Measurements from ENCODE around the gene MPIG6B.
A peak's percentile ranks its signal among the peaks of the same experiment; 100 is the strongest.

The MPIG6B gene

DNA sequence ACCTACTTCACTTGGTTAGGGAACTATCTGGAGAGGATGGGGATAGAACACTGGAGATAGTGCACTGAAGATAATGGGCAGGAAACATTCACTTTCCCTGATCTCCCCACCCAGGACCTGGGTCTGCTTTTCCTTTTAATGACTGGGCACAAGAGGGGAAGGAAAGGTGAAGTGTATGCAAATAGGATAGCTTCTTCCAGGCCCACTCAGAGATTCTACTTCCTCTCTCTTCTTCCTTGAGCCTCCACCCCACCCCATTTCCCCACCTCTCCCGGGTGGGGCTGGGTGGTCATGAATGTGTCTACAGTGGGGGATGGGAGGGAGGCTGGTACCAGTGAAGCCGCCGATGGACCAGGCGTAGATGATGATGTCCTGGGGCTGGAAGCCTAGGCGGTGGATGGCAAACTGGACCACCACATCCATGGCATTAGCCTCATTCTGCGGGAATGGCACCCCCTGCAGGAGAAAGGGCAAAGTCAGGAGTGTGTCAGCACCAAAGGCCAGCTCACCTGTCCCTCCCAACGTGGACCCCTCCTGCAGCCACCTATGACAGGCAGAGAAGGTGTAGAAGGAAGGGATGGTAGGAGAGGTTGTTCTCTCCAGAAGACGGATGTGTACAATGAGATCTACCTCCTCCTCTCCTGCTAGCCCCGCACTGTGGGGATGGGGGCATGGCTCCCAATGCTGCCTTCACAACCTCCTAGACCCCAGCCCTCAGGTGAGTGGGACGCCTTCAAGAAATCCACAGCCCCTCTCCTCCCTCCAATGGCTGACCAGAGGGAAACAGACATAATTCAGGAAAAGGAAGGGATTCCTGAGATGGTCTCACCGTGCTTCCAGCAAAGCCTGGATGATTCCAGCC is 33.7 kb upstream of the MPIG6B start:
- TF ChIP-seq, protein P1, sequence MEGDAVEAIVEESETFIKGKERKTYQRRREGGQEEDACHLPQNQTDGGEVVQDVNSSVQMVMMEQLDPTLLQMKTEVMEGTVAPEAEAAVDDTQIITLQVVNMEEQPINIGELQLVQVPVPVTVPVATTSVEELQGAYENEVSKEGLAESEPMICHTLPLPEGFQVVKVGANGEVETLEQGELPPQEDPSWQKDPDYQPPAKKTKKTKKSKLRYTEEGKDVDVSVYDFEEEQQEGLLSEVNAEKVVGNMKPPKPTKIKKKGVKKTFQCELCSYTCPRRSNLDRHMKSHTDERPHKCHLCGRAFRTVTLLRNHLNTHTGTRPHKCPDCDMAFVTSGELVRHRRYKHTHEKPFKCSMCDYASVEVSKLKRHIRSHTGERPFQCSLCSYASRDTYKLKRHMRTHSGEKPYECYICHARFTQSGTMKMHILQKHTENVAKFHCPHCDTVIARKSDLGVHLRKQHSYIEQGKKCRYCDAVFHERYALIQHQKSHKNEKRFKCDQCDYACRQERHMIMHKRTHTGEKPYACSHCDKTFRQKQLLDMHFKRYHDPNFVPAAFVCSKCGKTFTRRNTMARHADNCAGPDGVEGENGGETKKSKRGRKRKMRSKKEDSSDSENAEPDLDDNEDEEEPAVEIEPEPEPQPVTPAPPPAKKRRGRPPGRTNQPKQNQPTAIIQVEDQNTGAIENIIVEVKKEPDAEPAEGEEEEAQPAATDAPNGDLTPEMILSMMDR (IDR thresholded peaks at IDR 0.05; ENCODE audit: insufficient read depth, low read length, missing control alignments) = peak; percentile 48
- POLR2A ChIA-PET = no interaction called here
- no peak for DNase-seq (ENCODE audit: low read depth, low spot score)
- CTCF ChIA-PET = interaction anchor here (0.9 to 4.4 kb wide), 8 partner anchors 9 to 183 kb away, joined by 3 to 29 read pairs (median 5); partner anchors contain the start of genes ABHD16A, C6orf47, HSPA1B and LY6G5C
- no peak overlapping the region for H3K4me3 ChIP-seq (ENCODE audit: low read depth, low read length)

DNA sequence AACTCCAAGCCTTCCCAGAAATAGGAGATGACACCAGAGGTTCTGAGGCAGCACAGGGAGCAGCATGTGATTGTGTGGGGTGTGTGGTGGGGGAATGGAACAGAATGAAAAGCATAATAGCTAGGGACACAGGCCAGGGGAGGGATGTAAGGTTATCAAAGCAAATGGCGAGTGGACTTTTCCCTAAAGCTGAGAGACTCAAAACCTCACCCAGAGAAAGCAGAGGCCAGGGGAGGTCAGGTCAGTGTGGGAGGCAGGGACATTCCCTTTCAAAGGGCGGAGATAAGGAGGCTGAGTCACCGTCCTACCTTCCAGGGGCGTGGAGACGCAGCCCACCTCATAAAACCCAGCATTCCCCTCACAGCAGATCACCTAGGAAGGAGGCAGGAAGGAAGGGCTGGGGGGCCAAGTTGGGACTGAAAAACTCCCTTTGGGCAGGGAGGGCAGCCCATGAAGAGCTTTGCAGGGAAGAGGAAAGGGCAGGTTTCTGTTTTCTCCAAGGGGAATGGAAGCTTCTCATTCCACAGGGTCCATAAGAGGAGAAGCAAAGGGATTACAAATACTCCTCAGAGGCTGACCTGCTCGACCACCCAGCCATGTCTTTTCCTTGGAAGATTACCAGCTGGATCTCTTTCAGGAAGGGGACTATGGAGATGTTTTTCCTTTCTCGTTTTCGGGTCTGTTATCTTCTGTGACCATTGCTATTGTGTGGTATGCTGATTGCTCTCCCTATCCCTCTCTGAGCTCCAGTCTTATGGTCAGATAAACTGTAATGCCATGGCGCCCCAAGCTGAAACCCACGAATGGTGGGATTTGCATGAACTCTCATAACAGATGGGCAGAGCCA is 32.7 kb upstream of the MPIG6B start:
- DNase-seq (ENCODE audit: low read depth, low spot score) = no peak
- no peak overlapping the region for H3K4me3 ChIP-seq (ENCODE audit: low read depth, low read length)
- POLR2A ChIA-PET = interaction anchor here (1.1 kb wide), 1 partner anchor 12 kb away, joined by 3 read pairs; the partner anchor contains the start of gene ABHD16A
- TF ChIP-seq, protein P1 (IDR thresholded peaks at IDR 0.05; ENCODE audit: insufficient read depth, low read length, missing control alignments) = no peak
- CTCF ChIA-PET = interaction anchor here (0.8 to 4.4 kb wide), 10 partner anchors 8 to 182 kb away, joined by 3 to 29 read pairs (median 5); partner anchors contain the start of genes ABHD16A, C6orf47, HSPA1B and LY6G5C

DNA sequence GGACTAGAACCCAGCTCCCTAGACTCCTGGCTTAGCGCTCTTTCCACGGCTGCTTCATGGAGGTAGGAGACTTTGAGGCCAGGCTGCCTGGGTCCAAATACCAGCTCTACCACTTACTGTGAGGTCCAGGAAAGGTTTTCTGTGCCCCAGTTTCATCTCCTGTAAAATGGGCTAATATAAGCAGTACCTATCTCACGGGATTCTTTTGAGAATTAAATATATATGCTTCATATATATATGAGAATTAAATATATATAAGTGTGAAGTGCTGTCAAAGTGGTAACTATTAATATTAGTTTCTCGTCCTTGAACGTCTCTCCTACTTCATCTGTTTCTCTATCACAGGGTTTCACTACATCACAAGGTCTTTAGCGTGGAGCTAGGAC is 32.1 kb upstream of the MPIG6B start:
- POLR2A ChIA-PET = interaction anchor here (1.1 kb wide), 1 partner anchor 12 kb away, joined by 3 read pairs; the partner anchor contains the start of gene ABHD16A
- TF ChIP-seq, protein P1 (IDR thresholded peaks at IDR 0.05; ENCODE audit: insufficient read depth, low read length, missing control alignments) = no peak
- no peak for DNase-seq (ENCODE audit: low read depth, low spot score)
- CTCF ChIA-PET = interaction anchor here (0.8 to 4.4 kb wide), 7 partner anchors 7 to 136 kb away, joined by 4 to 29 read pairs (median 8); partner anchors contain the start of genes ABHD16A, HSPA1B and LY6G5C
- H3K4me3 ChIP-seq (ENCODE audit: low read depth, low read length) = no peak overlapping the region

DNA sequence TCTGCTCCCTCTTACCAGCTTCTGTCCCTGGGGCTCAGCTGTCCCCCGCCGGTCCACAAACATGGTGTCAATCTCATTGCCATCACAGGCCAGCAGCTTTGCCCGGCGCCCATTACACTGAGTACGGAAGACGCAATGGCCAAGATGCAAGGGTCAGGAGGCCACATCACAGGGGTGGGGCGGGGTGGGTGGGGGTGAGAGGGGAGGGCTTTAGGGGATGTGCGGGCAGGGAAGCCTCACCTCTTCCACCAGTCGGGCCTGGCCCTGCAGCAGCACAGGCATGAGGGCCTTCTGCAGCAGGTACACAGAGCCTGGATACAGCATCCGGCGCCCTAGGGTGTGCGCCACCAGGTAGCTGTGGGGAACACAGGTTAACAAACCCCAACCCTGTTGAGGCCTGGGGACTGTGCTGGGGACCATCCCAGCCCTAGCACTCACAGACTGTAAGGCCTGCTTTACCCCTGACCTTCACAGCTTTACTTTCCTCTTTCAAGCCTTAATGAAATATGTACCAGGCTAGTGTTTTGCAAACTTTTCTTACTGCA is 31.5 kb upstream of the MPIG6B start:
- DNase-seq (ENCODE audit: low read depth, low spot score) = no peak
- ChIA-PET CTCF (interaction anchor here (0.8 to 4.4 kb wide), 7 partner anchors 9 to 138 kb away, joined by 3 to 29 read pairs (median 6); partner anchors contain the start of gene LY6G5C), POLR2A (interaction anchor here (1.1 kb wide), 1 partner anchor 11 kb away, joined by 3 read pairs; the partner anchor contains the start of gene ABHD16A)
- no peak overlapping the region for H3K4me3 ChIP-seq (ENCODE audit: low read depth, low read length)
- TF ChIP-seq, protein P1 (IDR thresholded peaks at IDR 0.05; ENCODE audit: insufficient read depth, low read length, missing control alignments) = no peak

DNA sequence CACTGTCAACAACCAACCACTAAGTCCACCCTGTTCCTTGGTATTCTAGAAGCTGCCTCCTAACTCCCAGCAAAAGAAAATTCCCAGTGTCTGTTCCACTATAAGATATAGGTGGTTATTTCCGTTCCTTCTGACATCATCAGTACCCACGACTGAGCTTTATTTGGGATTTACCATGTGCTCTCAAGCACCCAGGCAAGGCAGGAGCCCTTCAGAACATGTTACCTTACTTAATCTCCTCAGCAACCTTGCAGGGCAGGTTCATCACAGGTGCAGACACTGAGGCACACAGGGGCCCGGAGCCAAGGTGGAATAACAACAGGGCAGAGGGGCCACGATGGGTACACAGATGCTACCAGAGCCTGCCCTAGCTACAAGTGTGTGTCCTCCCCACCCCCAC is 30.8 kb upstream of the MPIG6B start:
- DNase-seq (ENCODE audit: low read depth, low spot score) = no peak
- no peak overlapping the region for H3K4me3 ChIP-seq (ENCODE audit: low read depth, low read length)
- TF ChIP-seq, protein P1 (IDR thresholded peaks at IDR 0.05; ENCODE audit: insufficient read depth, low read length, missing control alignments) = no peak
- ChIA-PET POLR2A (no interaction called here), CTCF (interaction anchor here (1.0 to 4.4 kb wide), 4 partner anchors 9 to 137 kb away, joined by 3 to 29 read pairs (median 6); partner anchors contain the start of gene LY6G5C)

All from AG04449 (cell line).